ENCODE data around the gene UCK2.

Gene UCK2

DNA sequence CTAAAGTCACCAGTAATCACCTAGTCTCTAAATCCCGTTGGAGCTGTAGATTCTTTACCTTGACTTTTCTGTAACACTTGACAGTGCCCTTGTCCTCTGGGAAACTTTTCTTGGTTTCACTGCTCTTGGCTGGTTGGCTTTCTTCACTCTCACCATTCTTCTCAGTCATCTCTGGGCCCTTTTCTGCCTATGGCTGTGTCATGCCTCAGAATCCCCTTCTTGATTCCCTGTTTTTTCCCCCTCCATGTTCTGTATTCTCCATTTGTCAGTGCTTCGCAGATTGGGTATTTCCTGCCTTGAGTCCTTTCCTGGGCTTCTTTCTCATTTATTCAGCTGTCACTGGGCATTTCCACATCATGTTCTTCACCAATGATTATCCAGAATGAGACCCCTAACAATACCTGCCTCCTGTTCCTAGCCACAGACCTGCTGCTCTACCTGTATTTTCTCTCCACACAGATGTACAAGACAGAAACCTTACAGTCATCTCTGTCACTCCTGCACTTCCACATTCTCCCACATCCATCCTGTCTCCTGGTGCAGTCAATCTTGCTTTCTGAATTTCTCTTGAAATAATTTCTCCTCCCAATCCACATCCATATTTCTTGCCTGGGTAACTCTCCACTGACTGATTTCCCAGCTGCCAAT, 14.7 kb downstream of the UCK2 start:
- no peak for FAIRE-seq
- DNase-seq (ENCODE audit: insufficient read length, low spot score): no peak
- no peak for TF ChIP-seq POLR2A (IDR thresholded peaks at IDR 0.05; ENCODE audit: low read depth, low read length)

DNA sequence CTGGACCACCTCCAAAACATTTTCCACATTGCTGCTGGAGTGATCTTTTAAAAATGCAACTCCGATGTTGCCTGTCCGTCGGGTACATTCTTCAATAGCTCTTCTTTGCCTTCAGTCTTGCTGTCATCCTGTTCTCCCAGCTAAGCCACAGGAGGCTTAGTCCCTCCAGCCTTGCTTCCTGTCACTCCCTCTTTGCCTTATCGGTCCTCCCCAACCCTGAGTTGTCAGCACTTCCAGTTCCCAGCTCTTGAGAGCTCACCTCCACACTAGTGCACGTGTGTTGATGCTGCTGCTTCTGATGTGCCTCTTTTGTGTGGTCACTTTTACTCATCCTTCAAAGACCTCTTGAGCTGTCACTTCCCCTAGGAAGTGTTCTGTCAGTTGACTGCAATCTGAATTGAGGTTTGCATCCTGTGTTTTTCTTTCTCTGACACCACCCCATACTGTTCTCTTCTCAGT, 15.3 kb downstream of the UCK2 start:
- FAIRE-seq (no peak), DNase-seq (ENCODE audit: insufficient read length, low spot score) (no peak)
- no peak for TF ChIP-seq POLR2A (IDR thresholded peaks at IDR 0.05; ENCODE audit: low read depth, low read length)

DNA sequence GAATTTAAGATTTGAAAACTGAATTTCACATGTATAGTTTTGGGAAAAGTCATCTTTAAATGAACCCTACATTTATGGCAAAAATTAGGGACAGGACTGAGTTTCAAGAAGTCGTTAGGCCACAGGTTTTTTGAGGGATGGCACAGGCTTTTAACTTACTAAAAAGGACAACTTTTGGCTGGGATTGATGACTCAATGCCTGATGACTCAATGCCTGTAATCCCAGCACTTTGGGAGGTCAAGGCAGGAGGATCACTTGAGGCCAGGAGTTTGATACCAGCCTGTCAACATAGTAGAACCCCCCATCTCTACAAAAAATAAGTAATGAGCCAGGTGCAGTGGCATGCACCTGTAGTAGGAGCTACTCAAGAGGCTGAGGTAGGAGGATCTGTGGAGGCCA, 15.9 kb downstream of the UCK2 start:
- FAIRE-seq: no peak
- no peak for DNase-seq (ENCODE audit: insufficient read length, low spot score)
- TF ChIP-seq POLR2A (IDR thresholded peaks at IDR 0.05; ENCODE audit: low read depth, low read length): no peak

- no peak for TF ChIP-seq POLR2A (IDR thresholded peaks at IDR 0.05; ENCODE audit: low read depth, low read length)
- no peak for FAIRE-seq
- DNase-seq (ENCODE audit: insufficient read length, low spot score): no peak
These were observed 16.8 kb downstream of the UCK2 start for GRCh38 chr1:165844114-165844798.

DNA sequence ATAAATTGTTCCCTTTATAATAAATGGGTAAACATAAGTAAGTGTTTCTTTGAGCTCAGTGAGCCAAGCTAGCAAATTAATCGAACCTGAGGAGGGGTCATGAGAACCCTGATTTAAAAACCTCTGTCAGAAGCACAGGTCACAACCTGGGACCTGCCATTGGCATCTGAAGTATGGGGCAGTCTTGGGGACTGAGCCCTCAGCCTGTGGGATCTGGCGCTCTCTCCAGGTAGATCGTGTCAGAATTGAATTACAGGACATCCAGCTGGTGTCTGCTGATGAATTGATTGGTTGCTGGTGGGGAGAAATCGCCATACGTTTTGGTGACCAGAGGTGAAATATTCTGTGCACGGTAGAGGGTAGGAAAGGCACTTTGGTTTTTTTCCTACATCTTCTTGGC, 17.5 kb downstream of the UCK2 start:
- no peak for TF ChIP-seq POLR2A (IDR thresholded peaks at IDR 0.05; ENCODE audit: low read depth, low read length)
- DNase-seq (ENCODE audit: insufficient read length, low spot score): no peak
- no peak for FAIRE-seq

GRCh38 chr1:165845569-165845968, 18.2 kb downstream of the UCK2 start:
- no peak for DNase-seq (ENCODE audit: insufficient read length, low spot score)
- no peak for FAIRE-seq
- TF ChIP-seq POLR2A (IDR thresholded peaks at IDR 0.05; ENCODE audit: low read depth, low read length): no peak

DNA sequence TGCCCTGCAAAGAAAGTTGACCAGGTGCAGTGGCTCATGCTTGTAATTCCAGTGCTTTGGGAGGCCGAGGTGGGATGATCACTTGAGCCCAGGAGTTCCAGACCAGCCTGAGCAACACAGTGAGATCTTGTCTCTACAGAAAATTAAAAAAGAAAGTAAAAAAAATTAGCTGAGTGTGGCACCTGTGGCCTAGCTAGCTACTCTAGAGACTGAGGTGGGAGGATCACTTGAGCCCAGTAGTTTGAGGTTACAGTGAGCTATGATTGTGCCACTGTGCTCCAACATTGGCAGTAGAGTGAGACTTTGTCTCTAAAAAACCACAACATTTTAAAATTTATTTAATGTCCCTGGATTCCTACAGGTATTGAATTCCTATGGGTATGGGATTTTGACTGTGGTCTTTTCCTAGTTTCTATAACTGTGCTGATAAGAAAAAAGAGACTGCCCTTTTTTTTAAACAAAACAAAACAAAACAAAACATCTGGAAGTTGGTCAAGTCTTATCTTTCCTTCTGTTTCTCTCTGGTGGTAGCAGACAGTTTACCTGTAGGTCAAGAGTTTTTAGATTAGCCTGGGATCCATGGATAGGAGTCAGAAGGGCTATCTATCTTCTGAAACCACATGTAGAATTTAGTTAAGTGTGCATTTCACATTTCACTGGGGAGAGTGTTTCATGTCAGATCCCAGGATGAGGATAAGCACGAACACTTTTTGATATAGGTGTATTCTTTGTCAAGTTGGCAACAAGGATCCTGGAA, 18.8 kb downstream of the UCK2 start:
- no peak for TF ChIP-seq POLR2A (IDR thresholded peaks at IDR 0.05; ENCODE audit: low read depth, low read length)
- FAIRE-seq (no peak), DNase-seq (ENCODE audit: insufficient read length, low spot score) (no peak)

- no peak for TF ChIP-seq POLR2A (IDR thresholded peaks at IDR 0.05; ENCODE audit: low read depth, low read length)
- FAIRE-seq (no peak), DNase-seq (ENCODE audit: insufficient read length, low spot score) (no peak)
These were observed 20.1 kb downstream of the UCK2 start for GRCh38 chr1:165847486-165847885.

GRCh38 chr1:165849353-165850133, 22.1 kb downstream of the UCK2 start:
- FAIRE-seq: no peak
- no peak for DNase-seq (ENCODE audit: insufficient read length, low spot score)
- no peak for TF ChIP-seq POLR2A (IDR thresholded peaks at IDR 0.05; ENCODE audit: low read depth, low read length)

GRCh38 chr1:165851034-165851658, 23.7 kb downstream of the UCK2 start:
- TF ChIP-seq POLR2A (IDR thresholded peaks at IDR 0.05; ENCODE audit: low read depth, low read length): no peak
- no peak for FAIRE-seq

GRCh38 chr1:165852871-165853270, 25.5 kb downstream of the UCK2 start:
- DNase-seq (ENCODE audit: insufficient read length, low spot score) (no peak), FAIRE-seq (no peak)
- no peak for TF ChIP-seq POLR2A (IDR thresholded peaks at IDR 0.05; ENCODE audit: low read depth, low read length)

More at GRCh38 chr1:165851034-165851658, 23.7 kb downstream of the UCK2 start:
- DNase-seq (ENCODE audit: insufficient read length, low spot score): no peak

DNA sequence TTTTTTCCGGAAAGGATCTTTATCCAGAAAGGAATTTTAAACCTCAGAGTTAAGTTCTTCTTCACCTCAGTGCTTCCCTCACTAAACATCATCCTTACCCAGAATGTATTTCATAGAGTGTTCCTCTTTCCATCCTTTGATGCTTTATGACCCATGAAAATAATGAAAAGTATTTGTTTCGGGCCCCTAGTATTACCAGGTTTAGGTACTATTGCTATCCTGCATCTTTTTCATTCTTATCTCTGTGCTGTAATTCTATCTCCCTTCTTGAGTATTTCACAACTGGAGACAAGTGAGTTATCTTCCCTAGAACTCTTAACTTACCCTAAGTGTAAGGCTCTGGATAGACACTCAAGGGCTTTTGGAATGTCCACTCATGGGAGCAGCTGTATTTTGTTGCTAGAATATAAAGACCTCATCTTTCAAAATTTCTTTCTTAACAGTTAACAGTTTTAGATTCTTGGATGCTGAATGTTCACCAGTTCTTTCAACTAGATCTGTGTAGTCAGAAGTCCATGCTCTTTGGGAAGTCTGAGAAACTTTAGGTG, 26.2 kb downstream of the UCK2 start:
- DNase-seq (ENCODE audit: insufficient read length, low spot score) (no peak), FAIRE-seq (no peak)
- TF ChIP-seq POLR2A (IDR thresholded peaks at IDR 0.05; ENCODE audit: low read depth, low read length): no peak

All from H54 (cell line).